A549 (cell line): Measurements from ENCODE around the gene OVOL1.

Experiments
- ATOH8 ChIP-seq: fragments of 250-450 bp; sonication (Bioruptor Pico); IDR thresholded peaks from 2 replicates; pipeline ENCODE4 v1.5.0; 2020; ENCODE audit warnings: low read depth, mild to moderate bottlenecking, moderate library complexity
- BCL3 ChIP-seq: fragments of >200 bp; sonication (Bioruptor Twin); formaldehyde crosslinking; IDR thresholded peaks from 3 replicates; pipeline ENCODE4 v1.6.1; 2016
- BHLHE40 ChIP-seq: IDR thresholded peaks from 2 replicates; pipeline ENCODE4 v1.6.1; 2012; ENCODE audit warnings: low read depth, low read length, inconsistent platforms
- CTCF ChIP-seq: fragments of >200 bp; sonication (Bioruptor Twin); formaldehyde crosslinking; IDR thresholded peaks from 3 replicates; pipeline ENCODE4 v1.5.1; 2016
- ESRRA ChIP-seq: fragments of 150-350 bp; IDR thresholded peaks from 2 replicates; pipeline ENCODE4 v1.6.1; 2014; ENCODE audit warnings: mild to moderate bottlenecking, low read length, borderline replicate concordance
- FOSL2 ChIP-seq, 2 experiments: fragments of 450-650 bp in 1 of 2; fragments of >200 bp in 1 of 2; sonication (Bioruptor Twin) in 1 of 2; formaldehyde crosslinking; IDR thresholded peaks; 2 replicates each; pipeline versions ENCODE4 v1.5.0 to v1.6.1; 2016 to 2020; ENCODE audit warnings: mild to moderate bottlenecking in 1 of 2, moderate library complexity in 1 of 2
- HOXA7 ChIP-seq: fragments of 250-450 bp; sonication (Bioruptor Pico); IDR thresholded peaks from 2 replicates; pipeline ENCODE4 v1.5.0; 2020; ENCODE audit warnings: mild to moderate bottlenecking, moderate library complexity
- MAZ ChIP-seq: fragments of 150-350 bp; IDR thresholded peaks from 2 replicates; pipeline ENCODE4 v1.6.1; 2014; ENCODE audit warnings: antibody characterized with exemption, low read depth, low read length, borderline replicate concordance
- NR3C1 ChIP-seq: fragments of >200 bp; sonication (Bioruptor Twin); formaldehyde crosslinking; IDR thresholded peaks from 3 replicates; pipeline ENCODE4 v1.6.1; 2017
- POLR2A ChIP-seq: IDR thresholded peaks from 2 replicates; pipeline ENCODE4 v1.6.1; 2012; ENCODE audit warnings: mild to moderate bottlenecking, low read length
- POLR2AphosphoS2 ChIP-seq: conservative IDR thresholded peaks from 2 replicates; pipeline ENCODE4 v1.6.1; 2012; ENCODE audit warnings: low read length, improper control_type of control experiment, inconsistent platforms
- RCOR1 ChIP-seq: fragments of 150-350 bp; IDR thresholded peaks from 2 replicates; pipeline ENCODE4 v1.6.1; 2014; ENCODE audit warnings: antibody characterized with exemption, low read length, low read depth

GRCh38 chr11:65771589-65772112 is 15.2 kb upstream of the OVOL1 start:
- TF ChIP-seq NR3C1 (no peak), CTCF (no peak), RCOR1 (no peak), MAZ (no peak), BHLHE40 (no peak), POLR2A (no peak), FOSL2 (IDR thresholded peaks at IDR 0.05) (no peak), FOSL2 (CRISPR knock-in tag; IDR thresholded peaks at IDR 0.05) (no peak), BCL3 (no peak), ATOH8 (no peak), ESRRA (no peak), POLR2AphosphoS2 (no peak), HOXA7 (CRISPR knock-in tag) (no peak)
